ENCODE data around the gene UBE2S. TPM values are rescaled to one million over a fixed set of nuclear protein-coding genes. Genes with fewer than 3 reads are reported as not detected.

Gene UBE2S
- total RNA-seq, 1 donor from 2014 or later: 35.9 TPM

DNA sequence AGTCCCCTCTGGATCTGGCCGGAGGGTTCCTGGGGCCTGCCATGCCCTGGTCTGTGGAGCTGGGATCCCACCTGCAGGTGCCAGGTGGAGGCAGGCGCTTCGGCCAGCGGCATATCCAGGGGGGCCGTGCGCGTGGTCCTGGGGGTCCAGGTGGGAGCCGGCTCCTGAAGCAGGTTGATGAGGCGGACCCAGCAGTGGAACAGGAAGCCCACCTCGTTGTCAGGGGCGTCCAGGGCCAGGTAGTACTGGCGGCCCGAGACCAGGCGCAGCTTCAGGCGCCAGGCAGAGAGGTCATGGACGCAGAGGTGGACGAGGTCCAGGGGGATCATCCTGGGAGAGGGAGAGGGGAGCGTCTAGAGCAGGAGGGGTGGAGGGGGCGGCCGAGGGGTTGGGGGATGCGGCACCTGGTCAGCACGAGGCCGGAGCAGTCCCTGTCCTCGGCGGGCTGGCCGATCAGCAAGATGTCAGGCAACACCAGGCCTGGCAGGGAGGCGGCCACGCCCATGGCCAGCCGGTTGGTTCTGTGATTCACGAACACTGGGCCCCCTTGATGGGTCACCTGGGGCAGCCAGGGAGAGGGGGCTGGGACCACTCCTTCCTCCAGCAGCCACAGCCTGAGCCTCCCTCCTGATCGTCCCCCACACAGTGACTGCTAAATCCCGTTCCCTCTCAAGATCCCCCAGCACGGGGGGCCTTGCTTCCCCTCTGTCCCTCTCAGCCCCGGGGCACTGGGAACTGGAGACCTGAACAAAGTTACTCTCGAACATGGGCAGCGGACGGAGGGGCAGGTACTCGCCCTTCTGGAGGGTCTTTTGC, 45.2 kb downstream of the UBE2S start:
- no peak for DNase-seq

DNA sequence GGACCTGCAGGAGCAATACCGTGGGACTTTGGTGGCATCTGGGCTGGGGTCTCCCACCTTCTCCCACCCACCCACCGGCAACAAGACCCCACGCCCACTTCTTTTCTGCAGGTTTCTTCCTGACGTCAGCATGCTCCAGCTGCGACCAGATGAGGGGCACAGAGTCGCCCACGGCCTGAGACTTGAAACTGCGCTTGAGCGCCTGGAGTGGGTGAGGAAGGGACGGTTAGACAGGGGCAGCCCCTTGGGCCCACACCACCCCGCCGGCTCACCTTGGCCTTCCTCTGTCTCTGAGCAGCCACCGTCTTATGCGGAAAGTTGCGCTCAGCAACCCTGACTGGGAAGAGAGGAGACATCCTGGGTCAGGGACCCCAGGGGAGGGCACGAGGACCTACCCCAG, 46.7 kb downstream of the UBE2S start:
- DNase-seq: no peak

DNA sequence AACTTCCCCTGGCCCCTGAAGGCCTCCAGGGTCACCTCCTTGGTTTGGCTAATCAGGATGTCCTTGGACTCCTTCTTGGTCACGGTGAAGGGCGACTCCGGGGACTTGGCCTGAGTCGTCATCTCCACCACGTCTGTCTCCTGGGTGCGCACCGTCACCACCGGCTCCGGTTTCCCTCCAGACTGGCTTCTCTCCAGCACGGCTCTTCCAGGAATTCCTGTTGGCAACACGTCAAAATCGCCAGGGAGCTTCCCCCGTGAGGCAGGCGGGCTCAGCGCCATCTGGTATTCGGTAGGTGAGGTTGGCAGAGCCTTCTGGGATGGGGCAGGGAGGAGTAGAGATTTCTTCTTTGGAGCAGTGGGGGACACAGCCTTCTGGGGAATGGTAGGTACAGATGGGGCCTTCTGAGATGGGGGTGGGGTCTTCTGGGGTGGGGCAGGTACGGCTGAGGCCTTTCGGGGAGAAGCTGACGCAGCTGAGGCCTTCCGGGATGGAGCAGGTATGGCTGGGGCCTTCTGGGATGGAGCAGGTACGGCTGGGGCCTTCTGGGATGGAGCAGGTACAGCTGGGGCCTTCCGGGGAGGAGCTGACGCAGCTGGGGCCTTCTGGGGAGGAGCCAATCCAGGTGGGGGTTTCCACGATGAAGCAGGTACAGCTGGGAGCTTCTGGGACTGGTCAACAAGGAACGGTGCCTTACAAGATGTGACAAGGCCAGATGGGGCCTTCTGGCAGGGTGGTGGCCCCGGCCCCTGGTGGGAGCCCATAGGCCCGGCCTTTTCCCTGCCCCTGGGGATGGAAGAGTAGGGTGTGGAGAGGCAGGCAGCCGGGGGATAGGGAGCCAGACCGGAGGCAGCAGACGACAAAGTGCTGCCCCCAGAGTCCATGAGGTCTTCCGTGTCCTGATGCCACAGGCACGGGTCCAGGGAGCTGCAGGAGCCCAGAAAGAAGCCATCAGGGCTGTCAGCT, 48.4 kb downstream of the UBE2S start:
- no peak for DNase-seq

DNA sequence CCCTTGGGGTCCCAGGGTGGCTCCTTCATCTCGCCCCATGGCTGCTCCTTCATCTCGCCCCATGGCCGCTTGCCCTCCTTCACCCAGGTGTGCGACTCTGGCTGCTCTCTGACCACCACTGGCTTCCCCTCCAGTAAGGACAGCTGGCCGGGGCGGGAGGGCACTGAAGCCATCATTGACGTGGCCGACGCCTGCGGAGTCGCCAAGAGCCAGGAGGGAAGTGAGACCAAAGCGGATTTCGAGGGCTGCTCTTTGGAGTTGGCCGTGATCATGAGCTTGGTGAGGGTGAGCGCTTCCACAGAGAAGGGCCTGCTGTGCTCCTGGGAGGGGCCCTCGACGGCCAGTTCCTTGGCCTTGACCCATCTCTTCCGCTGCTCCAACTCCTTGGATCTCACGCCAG, 49.1 kb downstream of the UBE2S start:
- no peak for DNase-seq

DNA sequence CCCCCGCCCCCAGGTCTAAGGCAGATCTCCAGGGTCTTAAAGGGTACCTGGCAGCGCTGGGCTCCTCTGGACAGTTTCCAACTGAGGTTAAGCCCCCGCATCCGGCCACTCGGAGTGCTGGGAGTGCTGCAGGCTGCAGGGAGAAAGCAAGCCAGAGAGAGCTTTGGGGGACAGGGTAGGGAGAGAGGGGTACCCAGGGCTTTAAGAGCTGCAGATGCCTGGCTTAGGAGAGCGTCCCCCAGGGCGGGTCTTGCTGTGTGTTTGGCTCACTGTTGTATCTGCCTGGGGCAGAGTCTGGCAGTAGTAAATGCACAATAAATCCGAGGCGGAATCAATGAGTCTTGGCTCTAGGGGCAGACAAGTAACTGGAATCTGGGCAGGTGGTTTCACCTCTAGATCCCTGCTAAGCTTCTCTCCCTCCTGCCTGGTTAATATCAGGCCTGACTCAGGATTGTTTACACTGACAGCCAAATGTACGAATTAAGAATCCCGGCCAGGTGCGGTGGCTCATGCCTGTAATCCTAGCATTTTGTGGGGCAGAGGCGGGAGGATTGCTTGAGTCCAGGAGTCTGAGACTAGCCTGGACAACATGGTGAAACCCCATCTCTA, 52.3 kb downstream of the UBE2S start:
- no peak for DNase-seq

DNA sequence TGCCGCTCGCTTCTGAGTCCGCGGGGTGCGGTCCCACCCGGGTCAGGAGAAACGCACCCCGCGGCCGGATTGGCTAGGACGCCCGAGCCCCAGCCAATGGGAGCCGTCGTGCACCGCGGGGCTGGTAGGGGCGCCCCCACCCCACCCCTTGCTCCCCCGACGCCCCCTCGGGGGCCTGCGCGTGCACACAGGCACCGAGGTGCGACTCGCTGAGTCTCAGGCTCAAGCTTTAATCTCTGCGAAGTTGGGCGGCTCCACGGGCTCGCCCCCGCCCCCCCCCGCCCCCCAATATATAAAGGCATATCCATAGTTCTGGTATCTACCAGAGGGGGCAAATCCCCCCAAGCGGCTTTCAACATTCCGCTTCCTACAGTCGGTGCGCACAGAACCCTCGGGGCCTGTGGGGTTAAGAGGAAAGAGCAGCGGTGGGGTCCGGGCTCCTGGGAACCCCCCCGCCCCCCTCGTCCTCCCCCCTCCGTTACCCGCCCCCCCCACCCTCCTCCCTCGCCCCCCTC, 52.8 kb downstream of the UBE2S start, which contains the start of gene COX6B2:
COX6B2 (minus strand) TSS at position 22 of the 515 bp plus-strand sequence. CDS start 198 bp downstream, outside the sequence.
- no peak for DNase-seq

DNA sequence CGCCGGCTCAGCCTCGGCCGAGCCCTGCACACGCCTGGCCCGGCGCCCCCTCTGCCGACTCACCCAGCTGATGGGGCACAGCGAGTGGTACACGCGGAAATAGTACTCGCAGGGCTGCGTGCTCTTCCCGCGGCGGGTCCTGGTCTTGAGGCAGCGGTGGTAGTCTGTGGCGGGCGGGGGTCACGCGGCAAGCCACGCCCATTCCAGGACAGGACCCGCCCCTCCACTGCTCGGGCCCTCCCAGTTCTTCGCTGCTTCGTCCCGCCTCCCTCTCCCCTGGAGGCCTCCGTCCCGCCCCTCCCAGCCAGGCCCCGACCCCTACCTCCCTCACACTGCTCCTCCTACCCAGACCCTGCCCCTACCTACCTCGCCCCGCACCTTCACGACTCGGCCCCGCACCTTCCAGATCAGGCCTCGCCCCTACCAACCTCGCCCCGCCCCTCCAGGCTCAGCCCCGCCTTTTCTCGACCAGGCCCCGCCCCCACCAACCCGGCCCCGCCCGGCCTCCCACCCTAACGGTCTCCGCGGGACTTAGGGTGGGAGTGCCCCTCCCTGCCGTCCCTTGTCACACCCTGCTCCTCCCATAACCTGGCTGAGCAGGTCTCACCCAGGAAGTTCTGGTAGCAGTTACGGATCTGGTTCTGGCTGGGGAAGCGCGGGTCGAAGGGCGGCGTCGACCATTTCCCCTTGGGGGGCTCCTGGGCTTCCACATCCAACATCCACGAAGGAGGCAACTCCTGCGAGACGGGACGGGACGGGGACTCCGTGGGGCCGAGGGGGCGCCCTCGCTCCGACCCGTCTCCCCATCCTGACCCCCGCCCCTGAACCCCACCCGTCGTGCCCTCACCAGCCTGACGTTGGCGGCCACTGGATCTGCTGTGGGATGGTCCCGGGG, 53.5 kb downstream of the UBE2S start:
- no peak for DNase-seq

DNA sequence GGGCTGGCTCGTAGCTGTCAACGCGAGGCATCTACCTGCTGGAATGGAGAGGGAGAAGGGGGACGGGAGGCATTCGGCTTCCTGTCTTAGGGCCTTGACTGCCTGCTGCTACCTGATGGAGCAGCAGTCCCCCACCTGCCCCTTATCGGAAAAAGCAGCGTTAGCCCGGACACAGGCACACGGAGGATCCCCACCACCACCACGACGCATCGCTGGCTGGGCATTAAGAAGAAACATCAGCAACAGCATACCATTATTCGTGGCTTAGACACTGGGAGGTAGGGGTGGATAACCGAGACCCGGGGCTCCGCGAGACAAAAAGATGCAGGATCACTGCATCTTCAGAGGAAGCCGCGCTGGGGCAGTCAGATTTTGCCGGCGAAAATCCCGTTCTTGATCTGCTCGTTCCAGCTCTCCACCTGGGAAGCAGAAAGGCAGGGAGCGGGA, 54.2 kb downstream of the UBE2S start:
- DNase-seq: no peak

DNA sequence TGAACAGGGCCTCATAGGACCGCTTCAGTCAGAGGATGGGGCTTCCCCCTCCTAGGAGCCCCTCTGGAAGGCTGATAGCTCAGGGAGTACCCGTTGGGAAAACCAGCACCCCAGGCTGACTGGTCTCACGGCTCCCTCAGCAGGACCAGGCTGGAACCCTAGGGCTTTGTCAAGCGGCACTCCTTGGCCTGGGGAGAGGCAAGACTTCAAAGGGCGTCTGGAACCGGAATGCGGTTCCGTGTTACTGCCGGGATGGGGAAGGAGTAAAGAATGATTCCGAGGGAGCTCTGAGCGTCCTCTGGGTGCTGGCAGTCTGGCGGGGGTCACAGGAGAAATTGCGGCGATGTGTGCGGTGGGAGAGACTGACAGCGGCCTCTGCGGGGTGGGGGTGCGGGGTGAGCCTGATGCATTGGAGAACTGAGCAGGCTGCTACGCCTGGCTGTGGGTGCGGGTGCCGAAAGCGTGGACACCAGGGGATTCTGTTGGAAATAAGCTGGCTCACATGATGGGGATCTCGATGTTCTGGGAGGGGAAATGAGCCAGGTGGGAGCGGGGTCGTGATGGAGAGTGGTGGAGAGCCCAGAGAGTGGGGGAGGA, 54.9 kb downstream of the UBE2S start:
- DNase-seq: no peak

DNA sequence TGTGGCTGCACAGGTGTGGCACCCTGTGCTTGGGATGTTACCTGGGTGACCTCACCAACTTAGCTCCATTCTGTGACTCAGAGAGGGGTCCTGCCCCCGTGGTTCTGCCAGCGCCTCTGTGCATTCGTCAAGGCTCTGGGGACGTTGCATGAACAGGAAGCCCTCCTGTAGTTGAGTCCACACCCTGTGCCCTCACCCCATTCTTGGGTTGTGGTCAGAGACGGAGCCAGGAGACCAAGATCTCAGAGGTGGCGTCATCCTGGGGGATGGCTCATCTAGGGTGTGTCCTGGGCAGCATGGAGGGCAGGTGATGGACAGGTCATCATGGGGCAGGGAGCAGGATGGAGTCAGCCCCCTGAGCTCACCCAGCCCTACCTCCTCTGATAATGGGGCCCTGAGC, 55.5 kb downstream of the UBE2S start:
- DNase-seq: no peak

DNA sequence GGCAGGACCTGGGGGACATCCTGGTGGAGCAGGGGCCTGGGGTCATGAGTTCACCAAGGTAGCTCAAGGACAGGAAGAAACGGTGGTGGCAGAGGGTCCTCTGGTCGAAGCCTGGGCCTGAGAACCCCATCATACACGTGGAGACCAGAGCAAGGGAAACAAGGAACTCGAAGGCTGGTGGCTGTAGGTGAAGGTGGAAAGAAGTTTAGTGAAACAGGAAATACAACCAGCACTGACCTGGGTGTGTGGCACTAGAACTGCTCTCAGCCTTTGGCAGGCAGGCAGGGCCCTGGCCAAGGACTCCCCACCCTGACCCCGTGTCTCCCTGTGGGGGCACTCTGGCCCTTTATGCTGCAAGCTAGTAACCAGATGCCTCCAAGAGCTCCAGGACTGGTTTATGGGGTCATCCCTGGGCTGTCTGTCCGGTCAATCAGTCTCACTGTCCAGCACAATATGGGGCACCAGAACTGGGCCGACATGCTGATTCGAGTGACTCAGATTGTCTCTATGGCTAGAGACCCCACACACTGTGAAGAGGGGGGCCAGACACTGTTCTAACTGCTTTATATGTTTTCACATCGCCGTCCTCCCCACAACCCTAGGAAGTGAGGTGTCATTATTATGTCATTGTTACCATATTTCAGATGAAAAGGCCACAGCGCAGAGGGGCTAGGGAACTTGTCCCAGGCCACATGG, 56.8 kb downstream of the UBE2S start:
- no peak for DNase-seq

Other genes with a start within 250 kb of the UBE2S start
- 0.31 TPM for gene DNAAF3, start 241.2 kb downstream of the UBE2S start, total RNA-seq
- 36.8 TPM for gene SYT5, start 227.5 kb downstream of the UBE2S start, total RNA-seq
- 0.47 TPM for gene PTPRH, start 198.3 kb downstream of the UBE2S start, total RNA-seq
- gene TMEM86B, start 179.0 kb downstream of the UBE2S start, total RNA-seq: 0.78 TPM
- 11.4 TPM for gene PPP6R1, start 148.8 kb downstream of the UBE2S start, total RNA-seq
- gene HSPBP1, start 127.7 kb downstream of the UBE2S start, total RNA-seq: 23.4 TPM
- gene BRSK1, start 123.8 kb downstream of the UBE2S start, total RNA-seq: 67.1 TPM
- gene TMEM150B, start 82.4 kb downstream of the UBE2S start, total RNA-seq: 0.47 TPM
- 6.9 TPM for gene KMT5C, start 67.9 kb downstream of the UBE2S start, total RNA-seq
- gene COX6B2, start 53.1 kb downstream of the UBE2S start, total RNA-seq: not detected
- gene GARIN5B, start 44.5 kb downstream of the UBE2S start, total RNA-seq: not detected
- 0.16 TPM for gene IL11, start 37.3 kb downstream of the UBE2S start, total RNA-seq
- not detected for gene TMEM190, start 31.0 kb downstream of the UBE2S start, total RNA-seq
- gene TMEM238, start 23.5 kb downstream of the UBE2S start, total RNA-seq: not detected
- gene RPL28, start 21.9 kb downstream of the UBE2S start, total RNA-seq: 112 TPM
- gene SHISA7, start 35.5 kb upstream of the UBE2S start, total RNA-seq: 4.2 TPM
- gene ISOC2, start 53.9 kb upstream of the UBE2S start, total RNA-seq: 13.7 TPM
- gene C19orf85, start 57.0 kb upstream of the UBE2S start, total RNA-seq: not detected
- gene ZNF628, start 68.8 kb upstream of the UBE2S start, total RNA-seq: 0.78 TPM
- gene NAT14, start 77.4 kb upstream of the UBE2S start, total RNA-seq: 15.0 TPM
- gene SSC5D, start 80.6 kb upstream of the UBE2S start, total RNA-seq: 0.31 TPM
- not detected for gene SBK2, start 129.3 kb upstream of the UBE2S start, total RNA-seq
- gene SBK3, start 137.8 kb upstream of the UBE2S start, total RNA-seq: 0.31 TPM
- gene ZNF579, start 173.1 kb upstream of the UBE2S start, total RNA-seq: 4.2 TPM
- gene FIZ1, start 191.7 kb upstream of the UBE2S start, total RNA-seq: 4.1 TPM
- gene ZNF524, start 192.5 kb upstream of the UBE2S start, total RNA-seq: 2.8 TPM
- 1.2 TPM for gene ZNF865, start 197.9 kb upstream of the UBE2S start, total RNA-seq
- 5.1 TPM for gene ZNF784, start 216.8 kb upstream of the UBE2S start, total RNA-seq
- 4.8 TPM for gene ZNF580, start 233.2 kb upstream of the UBE2S start, total RNA-seq
- gene ZNF581, start 235.9 kb upstream of the UBE2S start, total RNA-seq: 5.6 TPM
- 7.8 TPM for gene CCDC106, start 240.4 kb upstream of the UBE2S start, total RNA-seq
- 65.8 TPM for gene U2AF2, start 247.2 kb upstream of the UBE2S start, total RNA-seq